Endodermal cell (in vitro differentiated cells): ENCODE results near the gene SPTLC2. TPM values are rescaled to one million over a fixed set of nuclear protein-coding genes. Genes with fewer than 3 reads are reported as not detected.
A peak's percentile ranks its signal among the peaks of the same experiment; 100 is the strongest.

Experiments used
- DNase-seq: peaks from one replicate; pipeline ENCODE4 v3.0.0-alpha.2; 2017
- H3K27ac ChIP-seq: 2 replicates; pipeline ENCODE4 v1.5.1; 2013; ENCODE audit warnings: mild to moderate bottlenecking, low read depth, low read length, moderate library complexity
- H3K27me3 ChIP-seq: 2 replicates; pipeline ENCODE4 v1.6.1; 2013; ENCODE audit warnings: mild to moderate bottlenecking, low read length, moderate library complexity; ENCODE audit not compliant: insufficient read depth, control insufficient read depth, poor library complexity, severe bottlenecking
- H3K36me3 ChIP-seq: 2 replicates; pipeline ENCODE4 v1.7.0; 2013; ENCODE audit warnings: mild to moderate bottlenecking, low read length, moderate library complexity; ENCODE audit not compliant: control insufficient read depth, insufficient read depth
- H3K4me1 ChIP-seq: one replicate; pipeline ENCODE4 v1.7.0; 2013; ENCODE audit warnings: low read length; ENCODE audit not compliant: control insufficient read depth, insufficient read depth
- H3K4me3 ChIP-seq: 2 replicates; pipeline ENCODE4 v1.5.1; 2013; ENCODE audit warnings: mild to moderate bottlenecking, low read length, moderate library complexity
- H3K9ac ChIP-seq: 2 replicates; pipeline ENCODE4 v1.6.1; 2013; ENCODE audit warnings: mild to moderate bottlenecking, low read length, moderate library complexity; ENCODE audit not compliant: poor library complexity, severe bottlenecking; ENCODE audit errors: extremely low read depth
- H3K9me3 ChIP-seq: 2 replicates; pipeline ENCODE4 v1.6.1; 2013; ENCODE audit warnings: mild to moderate bottlenecking, low read length, moderate library complexity; ENCODE audit not compliant: control insufficient read depth
- H3K27ac Mint-ChIP-seq: 2 replicates; pipeline ENCODE4 v1.8.0; 2020; ENCODE audit warnings: mixed read lengths
- H3K27me3 Mint-ChIP-seq: 2 replicates; pipeline ENCODE4 v1.8.0; 2021; ENCODE audit warnings: mild to moderate bottlenecking, mixed read lengths; ENCODE audit not compliant: insufficient read depth
- H3K36me3 Mint-ChIP-seq: 2 replicates; pipeline ENCODE4 v1.8.0; 2020; ENCODE audit warnings: low read depth, mixed read lengths
- H3K4me1 Mint-ChIP-seq: 2 replicates; pipeline ENCODE4 v1.8.0; 2020; ENCODE audit warnings: mixed read lengths
- H3K4me3 Mint-ChIP-seq: 2 replicates; pipeline ENCODE4 v1.8.0; 2020; ENCODE audit warnings: mild to moderate bottlenecking, moderate library complexity, mixed read lengths
- H3K9me3 Mint-ChIP-seq: 2 replicates; pipeline ENCODE4 v1.8.0; 2020; ENCODE audit warnings: mild to moderate bottlenecking, mixed read lengths
- WGBS, 2 experiments: methylation state at CpG; one replicate each; pipeline versions ENCODE4 v1.1.5 to v1.1.7; 2013; ENCODE audit warnings: missing lambda C conversion rate in 2 of 2, mixed read lengths in 1 of 2; ENCODE audit not compliant: insufficient coverage in 1 of 2, insufficient read length in 1 of 2; 5-methylcytosine and 5-hydroxymethylcytosine counted together
- total RNA-seq, 2 donors: library from RNA; stranded (reverse); fragmentation: NEBNext Ultra II Directional in 1 of 2; extraction: Animal tissue kit (Norgen Biotek cat#: 25700) in 1 of 2; gene quantifications; 2 replicates in 1 of 2; 3 replicates in 1 of 2; pipeline ENCODE4 v1.2.1, GENCODE V29; 2021
- TF ChIP-seq, protein P1 (sequence below): fragments of 200-600 bp; sonication (generic); conservative IDR thresholded peaks from 2 replicates; pipeline ENCODE4 v1.5.0; 2021; ENCODE audit warnings: antibody characterized with exemption, mild to moderate bottlenecking

Gene SPTLC2
- total RNA-seq, 2 donors from 2014 or later: 32.6 to 32.7 TPM

DNA sequence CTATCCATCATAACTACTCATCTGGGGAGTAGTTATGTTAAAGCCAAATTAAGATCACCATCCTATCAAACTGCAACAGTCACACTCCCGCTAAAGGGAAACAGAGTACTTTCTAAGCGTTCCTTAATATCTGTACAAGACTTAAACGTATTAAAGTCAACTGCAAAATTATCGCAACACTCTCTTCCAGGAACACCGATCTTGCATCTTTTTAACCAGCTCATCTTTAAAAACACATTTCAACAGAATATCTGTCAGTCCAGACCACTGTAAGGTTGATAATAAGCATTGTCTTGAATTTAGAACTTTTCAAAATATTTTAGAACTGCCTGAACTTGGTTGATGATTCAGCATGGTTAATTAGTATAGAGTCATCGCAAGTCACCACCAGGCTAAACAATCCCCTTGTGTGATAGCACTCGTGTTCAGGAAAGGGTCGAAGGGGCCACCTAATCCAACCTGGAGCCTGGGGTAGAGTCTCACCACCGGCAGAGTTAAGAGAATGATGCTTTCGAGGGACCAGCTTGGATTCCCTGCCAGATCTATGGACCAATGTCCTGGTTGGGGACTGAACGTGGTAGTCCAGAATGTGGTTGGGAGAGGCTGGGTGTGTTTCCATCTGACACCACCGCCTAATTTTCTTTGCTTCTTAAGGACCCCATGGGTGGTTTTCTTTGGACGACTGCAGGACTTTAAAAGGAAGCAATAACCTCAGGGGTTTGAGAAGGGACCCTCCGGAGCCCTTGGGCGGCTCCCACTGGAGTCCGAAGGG, 890 bp downstream of the SPTLC2 start:
- TF ChIP-seq, protein P1, sequence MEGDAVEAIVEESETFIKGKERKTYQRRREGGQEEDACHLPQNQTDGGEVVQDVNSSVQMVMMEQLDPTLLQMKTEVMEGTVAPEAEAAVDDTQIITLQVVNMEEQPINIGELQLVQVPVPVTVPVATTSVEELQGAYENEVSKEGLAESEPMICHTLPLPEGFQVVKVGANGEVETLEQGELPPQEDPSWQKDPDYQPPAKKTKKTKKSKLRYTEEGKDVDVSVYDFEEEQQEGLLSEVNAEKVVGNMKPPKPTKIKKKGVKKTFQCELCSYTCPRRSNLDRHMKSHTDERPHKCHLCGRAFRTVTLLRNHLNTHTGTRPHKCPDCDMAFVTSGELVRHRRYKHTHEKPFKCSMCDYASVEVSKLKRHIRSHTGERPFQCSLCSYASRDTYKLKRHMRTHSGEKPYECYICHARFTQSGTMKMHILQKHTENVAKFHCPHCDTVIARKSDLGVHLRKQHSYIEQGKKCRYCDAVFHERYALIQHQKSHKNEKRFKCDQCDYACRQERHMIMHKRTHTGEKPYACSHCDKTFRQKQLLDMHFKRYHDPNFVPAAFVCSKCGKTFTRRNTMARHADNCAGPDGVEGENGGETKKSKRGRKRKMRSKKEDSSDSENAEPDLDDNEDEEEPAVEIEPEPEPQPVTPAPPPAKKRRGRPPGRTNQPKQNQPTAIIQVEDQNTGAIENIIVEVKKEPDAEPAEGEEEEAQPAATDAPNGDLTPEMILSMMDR: no peak
- peak overlapping the region; percentile 86 for H3K4me3 Mint-ChIP-seq
- peaks cover 4% of the 10 kb centered on the region for H3K4me1 ChIP-seq
- H3K27me3 Mint-ChIP-seq: peaks cover 4% of the 10 kb centered on the region
- no peak overlapping the region for H3K27ac ChIP-seq
- no peaks in the 10 kb centered on the region for H3K9me3 ChIP-seq
- no peaks in the 10 kb centered on the region for H3K27me3 ChIP-seq
- H3K27ac Mint-ChIP-seq: peak overlapping the region; percentile 89
- no peaks in the 10 kb centered on the region for H3K9me3 Mint-ChIP-seq
- H3K4me1 Mint-ChIP-seq: peaks cover 19% of the 10 kb centered on the region
- 23 to 36% methylated on average over 10 to 16 of the region's 16 CpGs for WGBS, 2 experiments
- no peak for DNase-seq
- peaks cover 8% of the 10 kb centered on the region for H3K36me3 Mint-ChIP-seq
- peak overlapping the region; percentile 98 for H3K4me3 ChIP-seq
- no peaks in the 10 kb centered on the region for H3K36me3 ChIP-seq
- peak overlapping the region; percentile 60 for H3K9ac ChIP-seq

DNA sequence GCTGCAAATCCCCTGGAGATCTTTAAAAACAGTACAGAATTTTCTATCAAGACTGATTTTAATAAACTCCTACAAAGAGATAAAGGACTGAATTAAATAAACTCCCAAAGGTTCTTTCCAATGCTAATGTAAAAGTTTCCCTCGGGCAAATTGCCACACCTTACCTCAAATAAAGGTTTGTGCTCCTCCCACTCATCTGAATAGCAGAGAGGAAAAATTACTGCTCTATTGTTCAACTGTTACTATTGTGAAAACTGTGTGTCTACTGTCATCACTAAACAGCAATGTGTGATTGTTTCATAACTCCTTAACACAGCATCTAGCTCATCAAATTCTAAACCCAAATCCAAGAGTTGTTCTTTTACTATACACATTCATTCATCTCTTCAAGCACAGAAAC, 3.2 kb downstream of the SPTLC2 start:
- 33 to 56% methylated on average over 1 of the region's 1 CpG for WGBS, 2 experiments
- H3K27me3 Mint-ChIP-seq: peaks cover 2% of the 10 kb centered on the region
- no peak overlapping the region for H3K4me3 Mint-ChIP-seq
- H3K9me3 Mint-ChIP-seq: no peaks in the 10 kb centered on the region
- DNase-seq: no peak
- Histone ChIP-seq H3K27me3 (no peaks in the 10 kb centered on the region), H3K9me3 (no peaks in the 10 kb centered on the region), H3K4me3 (no peak overlapping the region), H3K27ac (no peak overlapping the region), H3K36me3 (no peaks in the 10 kb centered on the region), H3K9ac (no peak overlapping the region), H3K4me1 (peaks cover 4% of the 10 kb centered on the region)
- TF ChIP-seq, protein P1: no peak
- H3K36me3 Mint-ChIP-seq: peaks cover 8% of the 10 kb centered on the region
- no peak overlapping the region for H3K27ac Mint-ChIP-seq
- H3K4me1 Mint-ChIP-seq: peaks cover 21% of the 10 kb centered on the region

DNA sequence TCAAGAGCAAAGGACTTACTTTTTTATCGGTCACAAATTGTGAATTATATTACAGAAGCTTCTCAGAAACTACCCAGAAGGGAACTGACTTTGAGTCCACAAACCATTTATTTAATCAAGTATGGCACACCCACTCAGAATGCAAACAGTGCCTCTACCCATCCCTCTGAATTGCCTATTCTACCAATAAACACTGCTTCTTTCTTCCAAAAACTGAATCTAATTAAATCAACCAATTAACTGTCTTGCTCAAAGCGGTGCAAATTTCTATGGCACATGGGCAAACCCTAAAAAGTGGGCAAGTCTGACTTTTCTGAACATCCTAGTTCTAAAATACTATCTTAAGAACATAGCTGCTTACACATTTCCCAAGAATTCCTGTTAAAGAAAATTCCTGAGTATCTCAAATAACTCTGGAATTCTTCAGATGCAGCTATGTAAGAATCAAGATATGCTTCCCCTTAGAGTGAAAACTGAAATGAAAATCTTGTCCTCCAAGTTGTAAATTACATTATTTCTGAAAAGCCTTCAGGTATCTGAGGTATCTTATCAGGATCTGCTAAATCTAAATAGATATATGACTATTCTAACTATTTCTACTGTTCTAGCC, 4.3 kb downstream of the SPTLC2 start:
- peaks cover 8% of the 10 kb centered on the region for H3K36me3 Mint-ChIP-seq
- Histone ChIP-seq H3K4me1 (peaks cover 11% of the 10 kb centered on the region), H3K27ac (no peak overlapping the region), H3K9ac (no peak overlapping the region), H3K4me3 (no peak overlapping the region), H3K27me3 (no peaks in the 10 kb centered on the region), H3K9me3 (no peaks in the 10 kb centered on the region), H3K36me3 (no peaks in the 10 kb centered on the region)
- H3K9me3 Mint-ChIP-seq: no peaks in the 10 kb centered on the region
- peaks cover 25% of the 10 kb centered on the region for H3K4me1 Mint-ChIP-seq
- no peak overlapping the region for H3K4me3 Mint-ChIP-seq
- H3K27me3 Mint-ChIP-seq: no peaks in the 10 kb centered on the region
- 94 to 95% methylated on average over 2 of the region's 2 CpGs for WGBS, 2 experiments
- TF ChIP-seq, protein P1: no peak
- peak overlapping the region; percentile 55 for H3K27ac Mint-ChIP-seq
- no peak for DNase-seq
